WERI-Rb-1 (cell line): Measurements from ENCODE around the gene RNF144B.

Experiments
- DNase-seq: peaks from one replicate; pipeline ENCODE4 v3.0.0-alpha.2; 2020
- H3K27ac ChIP-seq: fragments of 250-450 bp; sonication (Bioruptor Pico); 2 replicates; pipeline ENCODE4 v1.5.1; 2020; ENCODE audit warnings: mild to moderate bottlenecking, moderate library complexity
- H3K27me3 ChIP-seq: fragments of 250-450 bp; sonication (Bioruptor Pico); 2 replicates; pipeline ENCODE4 v1.5.1; 2021; ENCODE audit warnings: mild to moderate bottlenecking, low read depth, moderate library complexity; ENCODE audit not compliant: insufficient read depth, severe bottlenecking
- H3K36me3 ChIP-seq: fragments of 250-450 bp; sonication (Bioruptor Pico); 2 replicates; pipeline ENCODE4 v1.5.1; 2020; ENCODE audit warnings: mild to moderate bottlenecking, moderate library complexity
- H3K4me3 ChIP-seq: 2 replicates; pipeline ENCODE4 v1.5.1; 2011; ENCODE audit warnings: low read depth, mild to moderate bottlenecking, control low read depth, low read length
- H3K9me3 ChIP-seq: fragments of 250-450 bp; sonication (Bioruptor Pico); 2 replicates; pipeline ENCODE4 v1.5.1; 2021; ENCODE audit warnings: mild to moderate bottlenecking, moderate library complexity; ENCODE audit not compliant: severe bottlenecking
- CTCF ChIP-seq: IDR thresholded peaks from 2 replicates; pipeline ENCODE4 v1.5.1; 2011; ENCODE audit warnings: low read depth, mild to moderate bottlenecking, control low read depth, inconsistent platforms, low read length

The RNF144B gene

DNA sequence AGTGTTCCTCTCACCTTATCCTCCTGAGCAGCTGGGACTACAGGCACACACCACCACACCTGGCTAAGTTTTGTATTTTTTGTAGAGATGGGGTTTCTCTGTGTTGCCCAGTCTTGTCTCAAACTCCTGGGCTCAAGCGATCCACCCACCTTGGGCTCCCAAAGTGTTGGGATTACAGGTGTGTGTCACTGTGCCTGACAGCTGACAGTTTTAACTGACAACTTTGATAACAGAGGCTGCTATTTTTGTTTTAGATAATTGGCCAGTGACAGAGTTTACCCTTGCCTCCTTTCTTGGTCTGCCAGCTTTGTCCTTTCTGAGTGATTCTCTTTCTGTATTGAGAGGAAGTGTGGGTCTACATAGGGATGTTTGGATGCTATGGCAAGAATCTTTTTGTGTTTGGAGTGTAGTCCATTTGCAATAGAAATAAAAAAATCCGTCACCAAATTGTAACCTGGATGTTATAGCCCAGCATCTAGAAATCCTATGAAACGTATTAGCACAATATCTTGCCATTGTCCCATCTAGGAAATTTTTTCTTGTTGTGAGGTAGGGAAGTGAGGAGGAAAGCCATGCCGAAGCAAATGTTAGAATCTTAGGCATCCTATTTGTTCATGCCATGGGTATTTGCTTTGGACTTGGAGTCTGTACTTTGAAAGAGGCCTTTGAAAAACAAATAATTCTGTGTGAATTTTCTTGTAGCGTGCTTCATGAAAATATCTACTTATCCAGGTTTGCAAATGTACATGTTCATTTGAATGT, 80.8 kb downstream of the RNF144B start:
- TF ChIP-seq CTCF = no peak
- Histone ChIP-seq H3K9me3 (no peaks in the 10 kb centered on the region), H3K27ac (no peak overlapping the region), H3K27me3 (no peaks in the 10 kb centered on the region), H3K36me3 (no peaks in the 10 kb centered on the region), H3K4me3 (no peak overlapping the region)
- no peak for DNase-seq

DNA sequence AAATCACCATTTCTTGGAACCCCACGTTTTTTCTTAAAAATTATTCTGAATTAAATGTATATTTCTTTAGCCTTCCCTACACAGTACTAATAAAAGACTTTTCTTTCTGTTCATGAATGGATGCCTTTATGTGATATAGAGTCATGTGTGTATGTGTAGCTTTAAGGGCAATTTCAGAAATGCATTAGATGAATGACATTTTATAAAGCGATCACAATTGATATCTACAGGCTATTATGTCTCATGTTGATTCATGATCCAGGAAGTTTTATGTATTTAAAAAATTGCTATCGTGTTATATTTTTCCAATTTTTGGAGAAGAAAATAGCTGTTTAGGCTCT, 81.3 kb downstream of the RNF144B start:
- DNase-seq = no peak
- no peak overlapping the region for H3K4me3 ChIP-seq
- H3K9me3 ChIP-seq = no peaks in the 10 kb centered on the region
- TF ChIP-seq CTCF = no peak
- H3K27me3 ChIP-seq = no peaks in the 10 kb centered on the region
- no peaks in the 10 kb centered on the region for H3K36me3 ChIP-seq
- H3K27ac ChIP-seq = no peak overlapping the region

DNA sequence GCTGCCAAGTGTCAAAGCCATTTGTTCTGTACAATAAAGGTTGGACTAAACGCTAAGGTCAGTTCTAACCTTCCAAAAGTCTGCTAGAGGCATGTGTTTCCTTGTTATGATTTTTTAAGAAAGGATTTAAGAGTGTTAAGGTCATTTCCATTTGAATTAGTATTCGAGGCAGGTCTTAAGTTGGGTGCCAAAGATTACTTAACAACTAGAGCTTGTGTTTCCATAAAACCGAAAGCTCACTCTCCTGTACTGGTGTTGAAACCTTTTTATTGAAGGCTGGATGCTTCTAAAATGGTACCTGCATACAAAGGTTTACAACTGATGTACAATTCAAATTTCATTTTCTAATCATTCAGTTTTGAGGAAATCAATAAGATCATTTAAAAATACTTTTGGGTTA, 82.4 kb downstream of the RNF144B start:
- no peak for DNase-seq
- no peak for TF ChIP-seq CTCF
- Histone ChIP-seq H3K36me3 (no peaks in the 10 kb centered on the region), H3K4me3 (no peak overlapping the region), H3K27ac (no peak overlapping the region), H3K9me3 (no peaks in the 10 kb centered on the region), H3K27me3 (no peaks in the 10 kb centered on the region)

DNA sequence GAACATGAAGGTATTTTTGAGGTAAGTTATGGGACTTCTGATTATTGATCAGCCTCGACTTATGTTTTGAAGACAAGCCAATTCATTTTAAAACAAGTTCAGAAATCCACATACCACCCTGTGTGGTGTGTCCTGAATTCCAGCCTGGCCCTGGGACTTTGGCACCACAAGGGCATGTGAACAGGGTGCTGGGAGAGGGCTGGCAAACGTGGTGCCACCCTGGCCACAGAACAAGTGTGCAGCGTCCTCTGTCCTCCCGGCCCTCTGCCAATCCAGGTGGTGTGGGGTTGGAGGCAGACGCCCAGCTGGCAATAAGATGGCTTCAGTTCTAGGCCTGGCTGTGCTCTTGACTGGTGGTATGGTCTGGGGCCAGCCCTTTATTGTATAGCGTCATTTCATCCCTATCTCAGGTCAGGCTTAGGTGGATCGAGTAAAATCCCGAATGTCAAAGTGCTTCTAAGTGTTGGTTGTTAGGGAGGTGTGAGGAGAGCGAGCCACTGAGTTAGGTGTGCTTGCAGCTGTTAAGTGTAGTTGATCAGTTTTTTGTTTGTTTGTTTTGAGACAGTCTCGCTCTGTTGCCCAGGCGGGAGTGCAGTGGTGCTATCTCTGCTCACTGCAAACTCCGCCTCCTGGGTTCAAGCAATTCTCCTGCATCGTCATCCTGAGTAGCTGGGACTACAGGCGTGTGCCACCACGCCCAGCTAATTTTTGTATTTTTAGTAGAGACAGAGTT, 84.2 kb downstream of the RNF144B start:
- Histone ChIP-seq H3K4me3 (no peak overlapping the region), H3K27me3 (no peaks in the 10 kb centered on the region), H3K9me3 (no peaks in the 10 kb centered on the region), H3K36me3 (no peaks in the 10 kb centered on the region), H3K27ac (no peak overlapping the region)
- no peak for TF ChIP-seq CTCF
- no peak for DNase-seq

GRCh38 chr6:18472941-18473340, 85.8 kb downstream of the RNF144B start:
- Histone ChIP-seq H3K27me3 (no peaks in the 10 kb centered on the region), H3K4me3 (no peak overlapping the region), H3K27ac (no peak overlapping the region), H3K9me3 (no peaks in the 10 kb centered on the region), H3K36me3 (no peaks in the 10 kb centered on the region)
- no peak for DNase-seq
- TF ChIP-seq CTCF = no peak
